ENCODE measurements around the gene TNNT3.
"Not testable (repeated sequence)": the region's sequence is repeated elsewhere in the genome, so short reads cannot be mapped to it uniquely, and the experiment has no call there.

TNNT3 gene

DNA sequence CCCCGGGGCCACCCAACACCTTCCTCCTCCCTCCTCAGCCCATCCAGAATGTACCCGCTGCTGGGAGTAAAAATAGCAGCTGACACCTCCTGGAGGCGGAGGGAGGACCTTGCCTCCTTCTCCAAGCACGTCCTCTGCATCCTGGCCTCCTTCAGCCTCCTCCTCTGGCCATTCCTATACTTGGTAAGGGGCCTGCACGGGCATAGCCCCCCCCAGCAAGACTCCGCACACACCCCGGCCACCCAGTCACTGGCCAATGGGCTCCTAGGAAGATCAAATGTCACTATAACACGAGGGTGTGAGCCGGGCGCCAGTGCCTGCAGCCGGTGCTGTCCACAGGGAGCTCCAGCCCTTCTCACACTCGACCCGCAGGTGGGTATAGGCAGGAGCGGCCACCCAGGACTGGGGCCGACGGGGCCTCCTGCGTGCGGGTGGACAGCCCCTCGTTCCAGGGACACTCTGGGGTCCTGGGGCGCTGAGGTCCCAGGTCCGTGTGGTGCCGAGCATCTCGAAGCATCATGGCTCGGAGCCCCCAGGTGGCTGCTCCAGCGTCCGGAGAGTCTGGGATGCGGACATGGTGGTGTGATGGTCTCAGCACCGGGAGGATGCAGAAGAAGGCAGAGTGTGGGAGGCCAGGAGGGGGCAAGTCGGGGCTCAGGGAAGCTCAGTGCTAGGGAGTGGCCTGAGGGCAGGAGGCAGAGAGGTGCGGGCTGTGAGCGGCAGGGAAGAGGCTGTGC lies at the start of gene TNNT3:
TSS of gene TNNT3 (plus strand) at position 313 of the 737 bp plus-strand sequence. CDS start 3,172 bp downstream, outside the sequence.
- DNase-seq: no peak

DNA sequence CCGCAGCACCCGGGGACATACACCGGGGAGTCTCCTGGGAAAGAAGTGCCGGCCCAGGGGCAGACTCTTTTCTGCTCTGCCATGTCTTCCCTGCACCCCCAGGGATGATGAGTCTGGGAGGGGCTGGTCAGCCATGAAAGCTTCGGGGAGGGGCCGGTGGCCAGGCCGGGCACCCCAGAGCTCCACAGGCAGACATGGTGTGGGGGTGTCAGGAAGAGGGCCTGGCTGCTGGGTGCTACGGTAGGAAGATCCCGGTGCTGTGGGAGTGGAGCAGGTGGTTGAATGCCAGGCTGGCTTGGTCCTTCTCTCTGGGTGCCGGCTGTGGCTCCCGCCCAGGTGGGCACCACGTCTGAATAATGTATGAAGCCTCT lies 49.2 kb upstream of the TNNT3 start:
- DNase-seq: no peak

DNA sequence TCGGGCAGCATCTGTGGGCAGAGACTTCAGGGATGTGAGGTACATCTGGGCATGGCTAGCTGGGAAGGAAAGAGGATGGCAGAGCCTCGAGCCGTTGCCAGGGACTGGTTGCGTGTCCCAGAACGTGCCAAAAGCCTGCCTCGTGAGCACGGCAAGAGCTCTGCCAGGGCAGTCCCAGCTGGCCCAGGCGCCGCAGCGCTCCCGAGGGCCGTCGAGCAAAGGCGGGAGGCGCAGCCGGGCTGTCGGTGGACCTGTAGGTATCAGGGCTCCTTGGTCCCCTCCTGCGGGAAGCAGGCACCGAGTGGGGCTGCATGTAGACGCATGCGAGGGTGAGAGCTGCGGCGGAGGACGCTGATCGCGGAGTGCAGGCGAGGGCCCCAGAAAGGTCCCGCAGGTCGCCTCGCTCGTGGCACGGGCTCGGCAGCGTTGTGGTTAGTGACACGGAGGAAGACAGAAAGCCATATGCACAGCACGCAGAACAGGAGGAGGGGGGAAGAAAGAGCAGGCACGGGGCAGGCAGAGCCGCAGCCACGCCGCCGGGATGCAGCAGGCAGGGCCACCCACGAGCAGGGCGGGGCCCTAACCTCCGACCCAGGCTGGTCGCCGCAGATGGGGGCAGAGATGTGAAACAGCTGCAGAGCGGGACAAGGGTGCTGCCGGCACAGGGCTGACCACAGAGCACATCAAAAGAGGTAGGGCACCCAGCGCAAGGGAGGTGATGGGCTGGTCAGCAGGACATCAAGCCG lies 48.6 kb upstream of the TNNT3 start:
- DNase-seq: no peak

DNA sequence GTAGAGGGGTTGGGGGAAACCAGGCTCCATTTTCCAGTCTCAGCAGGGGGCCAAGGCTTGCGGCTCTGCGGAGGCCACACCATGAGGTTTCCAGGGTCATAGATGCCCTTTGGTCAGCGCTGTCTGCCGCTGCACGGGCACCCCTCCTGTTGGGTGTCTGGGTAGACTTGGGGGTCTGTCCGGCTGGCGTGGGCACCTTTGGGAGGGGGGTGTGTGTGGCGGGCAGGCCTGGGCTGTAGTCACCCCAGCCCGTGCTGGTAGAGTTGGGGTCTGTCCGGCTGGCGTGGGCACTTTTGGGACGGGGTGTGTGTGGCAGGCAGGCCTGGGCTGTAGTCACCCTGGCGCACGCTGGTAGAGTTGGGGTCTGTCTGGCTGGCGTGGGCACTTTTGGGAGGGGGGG lies 48.0 kb upstream of the TNNT3 start:
- no peak for DNase-seq

DNA sequence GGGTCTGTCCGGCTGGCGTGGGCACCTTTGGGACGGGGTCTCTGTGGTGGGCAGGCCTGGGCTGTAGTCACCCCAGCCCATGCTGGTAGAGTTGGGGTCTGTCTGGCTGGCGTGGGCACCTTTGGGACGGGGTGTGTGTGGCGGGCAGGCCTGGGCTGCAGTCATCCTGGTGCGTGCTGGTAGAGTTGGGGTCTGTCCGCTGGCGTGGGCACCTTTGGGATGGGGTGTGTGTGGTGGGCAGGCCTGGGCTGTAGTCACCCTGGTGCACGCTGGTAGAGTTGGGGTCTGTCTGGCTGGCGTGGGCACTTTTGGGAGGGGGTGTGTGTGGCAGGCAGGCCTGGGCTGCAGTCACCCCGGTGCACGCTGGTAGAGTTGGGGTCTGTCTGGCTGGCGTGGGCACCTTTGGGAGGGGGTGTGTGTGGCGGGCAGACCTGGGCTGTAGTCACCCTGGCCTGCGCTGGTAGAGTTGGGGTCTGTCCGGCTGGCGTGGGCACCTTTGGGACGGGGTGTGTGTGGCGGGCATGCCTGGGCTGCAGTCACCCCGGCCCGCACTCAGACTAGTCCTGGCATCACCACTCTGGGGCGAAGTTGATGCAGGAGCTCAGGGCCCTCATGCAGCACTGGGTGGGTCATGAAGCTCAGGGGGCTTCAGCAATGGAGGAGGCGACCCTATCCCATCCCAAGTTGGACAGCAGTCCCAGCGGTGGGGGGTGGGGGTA lies 47.1 kb upstream of the TNNT3 start:
- no peak for DNase-seq

DNA sequence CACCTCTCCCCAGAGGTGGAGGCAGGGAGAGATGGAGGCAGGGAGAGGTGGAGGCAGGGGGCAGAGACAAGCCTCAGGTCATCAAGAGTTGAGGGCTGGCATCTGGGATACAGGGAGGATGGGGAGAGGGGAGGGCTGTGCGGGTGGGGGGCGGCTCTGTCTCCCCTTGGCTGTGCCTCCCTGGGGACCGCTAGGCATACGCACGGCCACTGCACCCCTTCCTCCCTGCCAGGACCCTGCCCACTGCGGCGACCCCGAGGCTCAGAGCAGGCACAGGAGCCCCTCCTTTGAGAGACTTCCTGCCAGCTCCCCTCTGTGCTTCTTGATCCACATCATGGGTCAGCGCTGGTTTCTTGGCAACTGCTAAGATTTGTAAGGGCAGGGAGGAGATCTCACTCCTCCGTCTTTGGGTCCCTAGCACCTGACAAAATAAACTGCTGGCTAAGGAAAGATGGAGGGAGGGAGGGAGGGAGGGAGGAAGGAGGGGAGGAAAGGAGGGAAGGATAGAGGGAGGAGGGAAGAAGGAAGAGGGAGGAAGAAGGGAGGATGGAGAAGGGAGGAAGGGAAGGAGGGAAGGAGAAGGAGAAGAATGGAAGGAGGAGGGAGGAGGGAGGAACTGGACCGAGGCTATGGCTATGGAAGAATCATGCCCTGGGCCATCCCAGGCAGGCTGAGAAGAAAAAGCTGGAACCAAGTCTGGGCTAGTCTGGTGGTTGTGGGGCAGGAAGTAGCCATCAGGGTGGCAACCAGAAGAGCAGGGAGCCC lies 46.3 kb upstream of the TNNT3 start:
- DNase-seq: no peak

DNA sequence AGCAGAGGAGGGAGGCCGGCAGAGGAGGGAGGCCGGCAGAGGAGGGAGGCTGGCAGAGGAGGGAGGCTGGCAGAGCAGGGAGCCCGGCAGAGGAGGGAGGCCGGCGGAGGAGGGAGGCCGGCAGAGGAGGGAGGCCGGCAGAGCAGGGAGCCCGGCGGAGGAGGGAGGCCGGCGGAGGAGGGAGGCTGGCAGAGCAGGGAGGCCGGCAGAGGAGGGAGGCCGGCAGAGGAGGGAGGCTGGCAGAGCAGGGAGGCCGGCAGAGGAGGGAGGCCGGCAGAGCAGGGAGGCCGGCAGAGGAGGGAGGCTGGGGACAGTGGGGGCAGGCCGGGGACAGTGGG lies 45.7 kb upstream of the TNNT3 start:
- DNase-seq: not testable (repeated sequence)

DNA sequence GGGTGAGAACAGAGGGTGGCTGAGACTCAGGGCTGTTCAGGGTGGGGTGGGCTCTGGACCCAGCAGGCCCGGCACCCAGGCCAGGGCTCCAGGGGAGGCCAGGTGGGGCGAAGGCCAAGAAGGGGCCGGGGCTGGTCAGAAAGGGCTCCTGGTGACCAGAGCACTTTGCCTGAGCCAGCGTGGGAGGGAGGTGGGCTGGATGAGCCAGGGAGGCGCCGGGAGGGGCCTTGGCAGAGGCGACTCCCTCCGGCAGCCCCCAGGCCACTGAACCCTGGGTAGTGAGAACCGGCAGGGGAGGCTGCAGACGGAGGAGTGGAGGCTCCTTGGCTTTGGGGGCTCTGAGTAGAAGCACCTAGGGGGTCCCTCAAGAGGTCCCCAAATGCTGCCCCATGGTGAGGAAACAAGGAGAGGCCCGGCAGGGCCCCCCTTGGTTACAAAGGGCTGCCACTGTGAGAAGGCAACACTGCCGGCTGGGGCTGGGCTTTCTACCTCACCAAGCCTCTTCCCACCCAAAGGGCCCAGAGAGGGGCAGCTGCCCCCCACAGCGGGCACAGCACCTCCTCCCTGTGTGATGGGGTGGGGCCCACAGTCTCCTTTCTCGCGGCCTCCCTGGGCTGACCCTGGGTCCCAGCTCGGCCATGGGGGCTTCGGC lies 44.9 kb upstream of the TNNT3 start:
- DNase-seq: not testable (repeated sequence)

DNA sequence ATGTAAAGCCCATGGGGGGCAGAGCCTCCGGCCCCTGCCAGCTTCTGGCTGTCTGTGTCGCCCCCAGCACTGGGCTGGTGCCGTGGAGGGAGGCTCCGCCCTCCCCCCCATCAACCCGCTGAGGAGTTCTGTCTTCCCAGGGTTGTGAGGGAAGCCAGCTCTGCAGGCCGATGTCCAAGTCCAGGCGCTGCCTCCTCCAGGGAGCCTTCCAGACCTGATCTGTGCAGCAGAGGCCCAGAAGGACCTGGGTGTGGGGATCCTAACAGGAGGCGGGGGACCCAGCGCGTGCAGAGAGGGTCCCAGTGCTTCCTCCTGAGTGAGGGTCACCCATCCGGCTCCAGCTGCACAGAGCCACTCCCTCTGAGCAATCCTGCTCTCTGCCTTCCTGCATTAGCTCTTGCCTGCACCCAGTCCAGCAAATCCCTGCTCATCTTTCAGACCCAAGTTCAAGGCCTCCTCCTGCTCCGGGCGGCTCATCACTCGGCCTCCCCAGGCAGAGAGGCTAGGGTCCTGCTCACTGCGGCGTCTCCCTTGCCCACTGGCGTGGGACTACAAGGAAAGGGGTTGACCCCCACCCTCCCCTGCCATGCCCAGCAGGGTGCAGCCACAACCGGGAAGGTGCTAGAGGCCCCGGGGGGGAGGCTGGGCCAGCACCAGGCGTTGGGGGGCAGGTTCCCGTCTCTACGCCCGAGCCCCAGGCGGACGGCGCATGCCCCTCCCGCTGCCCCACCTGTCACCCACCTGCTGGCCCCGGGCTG lies 44.2 kb upstream of the TNNT3 start:
- DNase-seq: no peak

DNA sequence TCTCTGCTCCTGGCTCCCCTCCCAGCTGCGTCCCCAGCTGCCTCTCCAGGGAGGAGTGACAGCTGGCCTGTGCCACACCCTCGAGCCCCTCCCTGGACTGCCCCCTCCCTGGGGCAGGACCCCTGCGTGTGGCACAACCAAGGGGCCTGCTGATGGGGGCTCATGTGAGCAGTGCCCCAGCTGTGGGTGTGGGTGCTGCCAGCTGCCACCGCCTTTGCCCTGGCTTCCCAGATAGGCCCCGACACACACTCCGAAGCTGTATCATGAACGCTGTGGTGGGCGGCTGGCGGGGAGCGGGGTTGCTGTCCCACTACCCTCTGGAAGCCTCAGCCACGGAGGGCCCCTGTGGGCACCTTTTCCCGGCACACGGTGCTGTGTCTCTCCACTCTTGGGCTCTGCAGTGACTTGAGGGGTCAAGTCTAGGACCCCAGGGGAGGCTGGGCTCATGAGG lies 43.6 kb upstream of the TNNT3 start:
- DNase-seq: not testable (repeated sequence)

DNA sequence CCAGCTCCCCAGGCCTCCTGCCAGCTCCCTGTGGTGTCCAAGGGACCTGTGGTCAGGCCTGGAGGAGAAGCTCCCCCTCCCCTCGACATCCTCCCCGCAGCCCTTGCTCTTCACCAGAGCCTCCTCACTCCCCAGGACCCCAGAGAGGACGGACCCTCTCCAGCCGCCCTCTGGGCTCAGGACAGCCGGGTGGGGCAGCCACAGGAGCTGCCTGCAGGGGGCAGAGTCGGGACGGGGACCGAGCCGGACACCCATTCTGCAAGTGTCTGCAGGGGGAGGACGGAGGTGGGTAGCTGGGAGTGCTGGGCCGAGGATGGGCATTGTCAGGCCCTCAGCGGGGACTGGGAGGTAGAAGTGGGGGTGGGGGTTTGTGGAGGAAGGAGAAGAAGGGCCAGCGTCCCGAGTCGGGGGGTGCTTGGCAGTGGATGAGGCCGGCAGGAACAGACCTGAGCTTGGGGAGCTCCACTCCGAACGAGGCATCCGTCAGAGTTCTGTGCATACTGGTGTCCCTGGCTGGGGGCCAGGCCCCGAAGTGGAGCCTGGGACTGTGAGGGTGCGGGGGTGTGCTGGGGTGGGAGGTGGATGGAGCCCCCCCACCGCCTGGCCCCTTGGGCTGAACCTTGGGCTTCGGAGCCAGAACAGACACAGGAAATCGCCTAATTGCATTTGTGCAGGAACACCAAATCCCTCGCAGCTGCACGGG lies 43.0 kb upstream of the TNNT3 start:
- DNase-seq: no peak

DNA sequence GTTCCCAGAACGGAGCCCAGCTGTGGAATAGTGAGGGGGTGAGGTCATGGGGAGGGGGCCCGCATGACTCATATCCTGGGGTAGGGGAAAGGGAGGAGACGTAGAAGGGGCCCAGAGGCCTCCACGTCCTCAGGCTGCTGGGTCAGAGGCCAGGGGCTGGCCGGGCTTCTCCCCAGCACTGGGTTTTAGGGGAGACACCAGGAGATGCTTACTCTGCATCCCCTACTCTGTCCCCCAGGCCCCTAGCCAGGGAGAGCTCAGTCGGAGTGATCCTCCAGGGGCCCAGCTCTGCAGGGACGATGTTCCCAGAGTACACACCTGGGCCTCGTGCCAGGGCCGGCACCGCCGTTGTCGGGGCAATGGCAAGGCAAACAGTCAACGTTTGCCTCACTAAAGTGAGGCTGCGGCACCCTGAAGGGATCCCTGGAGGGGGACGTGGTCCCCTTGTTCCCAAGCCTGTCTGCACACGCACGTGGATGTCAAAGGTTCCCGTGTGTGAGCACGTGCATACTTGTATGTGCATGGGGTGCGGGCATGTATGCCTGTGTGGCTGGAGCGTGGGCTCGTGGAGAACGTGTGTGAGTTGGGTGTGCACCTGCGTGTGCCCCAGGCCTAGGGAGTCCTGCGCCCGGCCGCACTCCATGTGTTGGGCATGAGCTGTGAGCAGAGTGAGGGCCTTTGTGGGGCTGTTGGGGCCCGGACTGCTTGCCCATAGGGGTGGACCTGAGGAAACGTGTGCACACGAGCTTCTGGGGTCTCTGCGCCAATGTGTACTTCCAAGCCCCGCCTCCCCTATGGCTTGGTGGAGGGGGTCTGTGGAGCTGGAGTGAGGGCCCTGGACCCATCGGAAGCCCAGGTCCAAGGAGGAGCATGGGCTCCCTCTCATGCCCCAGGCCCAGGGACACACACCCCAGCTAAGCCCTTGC lies 42.0 kb upstream of the TNNT3 start:
- DNase-seq: no peak

DNA sequence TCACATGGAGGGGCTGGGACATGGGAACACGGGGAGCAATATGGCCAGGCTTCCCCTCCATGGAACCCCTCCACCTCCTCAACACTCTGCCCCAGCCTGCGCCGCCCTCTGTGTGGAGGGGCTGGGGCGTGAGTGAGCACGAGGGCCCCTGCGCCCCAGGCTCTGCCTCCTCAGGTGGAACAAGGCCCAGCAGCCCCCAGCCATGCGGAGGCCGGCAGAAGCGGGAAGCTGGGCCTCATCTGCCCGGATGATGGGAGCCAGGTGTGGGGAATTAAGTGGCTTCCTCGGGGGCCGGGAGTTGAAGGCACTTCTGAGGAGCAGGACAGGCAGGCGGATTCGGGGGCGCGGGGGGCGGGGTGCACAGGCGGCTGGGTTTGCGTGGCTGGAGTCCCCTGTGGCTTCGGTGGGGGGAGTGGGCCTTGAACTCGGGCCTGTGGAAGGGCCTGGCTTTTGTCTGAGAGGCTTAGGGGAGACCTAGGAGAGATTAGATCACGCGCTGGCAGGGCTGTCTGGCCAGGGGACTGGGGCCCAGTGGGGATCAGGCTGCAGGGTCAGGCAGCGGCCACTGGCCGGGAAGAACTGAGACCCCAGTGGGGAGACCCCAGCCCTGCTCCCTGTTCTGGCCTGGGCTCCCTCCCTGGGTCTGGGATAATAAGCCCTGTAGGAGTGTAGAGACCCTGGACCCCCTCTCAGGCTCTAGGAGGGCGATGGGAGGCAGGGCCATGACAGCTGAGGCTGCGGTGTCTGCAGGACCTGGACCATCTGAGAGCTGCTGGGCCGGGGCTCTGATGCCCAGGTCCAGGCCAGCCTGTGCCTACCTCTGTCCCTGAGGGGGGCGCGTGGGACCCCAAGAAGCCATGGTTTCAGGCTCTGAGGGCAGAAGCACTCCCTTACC lies 41.1 kb upstream of the TNNT3 start:
- no peak for DNase-seq

DNA sequence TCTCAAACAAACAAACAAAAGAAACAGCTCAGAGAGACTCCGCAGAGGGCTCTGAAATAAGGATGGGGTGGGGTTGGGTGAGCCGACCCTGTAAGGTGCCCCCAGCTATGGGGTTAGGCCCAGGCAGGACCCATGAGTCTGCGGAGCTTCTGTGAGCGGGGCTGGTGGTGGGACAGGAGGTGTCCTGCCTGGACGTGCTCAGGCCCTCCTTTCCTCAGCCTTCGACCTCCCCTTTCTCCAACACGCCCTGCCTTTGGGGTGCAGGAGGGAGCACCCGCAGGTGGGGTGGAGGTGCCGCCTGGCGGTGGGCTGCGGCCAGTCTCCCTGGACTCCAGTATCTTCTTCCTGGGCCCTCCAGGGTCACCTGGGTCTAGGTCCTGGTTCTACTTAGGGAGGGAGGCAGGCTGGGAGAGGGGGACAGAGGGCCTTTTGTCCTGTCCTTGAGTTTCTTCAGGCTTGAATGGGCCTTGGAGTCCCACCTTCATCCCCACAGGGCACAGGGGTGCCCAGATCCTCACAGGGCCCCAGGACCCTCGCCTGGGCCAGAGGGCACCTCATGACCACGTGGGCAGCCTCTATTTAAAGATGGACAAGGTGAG lies 40.1 kb upstream of the TNNT3 start:
- no peak for DNase-seq

DNA sequence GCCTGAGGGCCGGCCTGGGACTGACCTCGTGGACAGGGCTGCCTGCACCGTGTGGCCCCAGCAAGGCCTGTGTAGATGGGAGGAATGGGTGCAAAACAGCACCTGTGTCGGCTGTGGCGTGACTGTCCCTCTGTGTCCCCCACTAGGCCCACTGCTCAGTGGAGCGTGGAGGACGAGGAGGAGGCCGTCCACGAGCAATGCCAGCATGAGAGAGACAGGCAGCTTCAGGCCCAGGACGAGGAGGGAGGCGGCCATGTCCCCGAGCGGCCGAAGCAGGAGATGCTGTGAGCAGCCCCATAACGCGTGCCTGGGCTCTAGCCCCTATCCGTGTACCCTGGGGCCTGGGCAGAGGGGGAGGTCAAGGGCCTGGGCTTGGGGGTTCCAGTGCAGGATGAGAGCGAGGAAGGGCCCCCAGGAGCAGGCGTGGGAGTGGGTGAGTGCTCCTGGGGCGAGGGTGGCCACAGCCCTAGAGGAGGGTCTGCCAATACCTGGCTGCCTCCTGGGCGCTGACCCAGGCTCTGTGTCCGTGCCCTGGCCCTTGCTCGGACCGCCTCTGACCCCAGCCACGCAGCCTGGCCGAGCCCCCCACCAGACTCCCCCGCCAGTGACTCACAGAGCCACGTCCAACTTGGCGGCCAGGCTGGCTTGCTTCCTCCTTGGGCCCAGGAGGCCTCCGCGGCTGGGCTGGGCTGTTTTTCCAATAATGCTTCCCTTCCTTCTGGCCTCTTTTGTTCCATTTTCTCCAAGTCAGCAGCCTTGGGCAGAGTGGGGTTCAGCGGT lies 39.4 kb upstream of the TNNT3 start:
- no peak for DNase-seq

DNA sequence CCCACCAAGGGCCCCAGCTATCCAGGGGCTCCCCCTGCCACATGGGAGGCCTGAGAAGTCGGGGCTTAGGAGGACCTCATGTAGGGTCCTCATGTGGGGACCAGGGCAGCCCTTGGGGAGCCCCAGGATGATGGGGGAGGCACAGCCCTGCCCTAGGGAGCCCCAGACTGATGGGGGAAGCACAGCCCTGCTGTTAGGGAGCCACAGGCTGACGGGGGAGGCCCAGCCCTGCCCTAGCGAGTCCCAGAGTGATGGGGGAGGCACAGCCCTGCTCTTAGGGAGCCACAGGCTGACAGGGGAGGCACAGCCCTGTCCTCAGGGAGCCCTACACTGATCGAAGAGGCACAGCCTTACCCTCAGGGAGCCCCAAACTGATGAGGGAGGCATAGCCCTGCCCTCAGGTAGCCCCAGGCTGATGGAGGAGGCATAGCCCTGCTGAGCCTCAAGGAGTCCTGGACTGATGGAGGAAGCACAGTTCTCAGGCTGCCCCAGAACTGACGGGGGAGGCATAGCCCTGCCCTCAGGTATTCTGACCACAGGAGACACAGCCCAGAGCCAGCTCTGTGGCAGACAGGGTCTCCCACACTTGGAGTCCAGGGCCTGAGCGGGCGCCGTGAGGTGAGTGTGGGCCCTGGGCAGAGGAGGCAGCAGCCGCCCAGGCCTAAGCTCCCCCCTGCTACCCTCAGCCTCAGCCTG lies 38.6 kb upstream of the TNNT3 start:
- DNase-seq: no peak

Measured in GDM1 (cell line).